ENCODE data around the gene EFCAB7. TPM values are rescaled to one million over a fixed set of nuclear protein-coding genes. Genes with fewer than 3 reads are reported as not detected.

Gene EFCAB7
- total and polyA plus RNA-seq, 2 of the 8 experiments (the other 6 are each of a cell fraction or from before 2014, with no cell fraction given), result 1.1 to 3.1 TPM

DNA sequence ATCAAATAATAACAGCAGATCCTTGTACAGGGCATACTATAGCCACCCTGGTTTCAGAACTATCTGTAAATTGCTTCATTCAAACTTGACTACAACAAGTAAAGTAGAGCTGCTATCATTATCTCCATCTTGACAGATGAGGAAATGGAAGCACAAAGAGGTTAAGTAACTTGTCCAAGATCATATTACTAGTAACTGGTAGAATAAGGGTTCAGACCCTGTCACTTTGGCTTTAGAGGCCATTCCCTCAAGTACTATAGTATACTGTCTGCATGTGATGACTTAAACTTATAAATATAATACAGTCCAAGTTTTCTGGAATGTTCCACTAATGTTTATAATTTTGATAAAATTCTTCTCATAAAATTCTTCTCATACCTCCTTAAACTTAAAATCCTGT is 94.7 kb downstream of the EFCAB7 start (continued):
- TF ChIP-seq SIN3A (conservative IDR thresholded peaks at IDR 0.05 in 1 of 2, IDR thresholded peaks at IDR 0.05 in 1 of 2; ENCODE audit: low read depth in 1 of 2, low read length in 2 of 2), result no peak
- no peak for TF ChIP-seq TEAD4 (IDR thresholded peaks at IDR 0.05; ENCODE audit: low read depth, low read length)
- TF ChIP-seq, protein P1, sequence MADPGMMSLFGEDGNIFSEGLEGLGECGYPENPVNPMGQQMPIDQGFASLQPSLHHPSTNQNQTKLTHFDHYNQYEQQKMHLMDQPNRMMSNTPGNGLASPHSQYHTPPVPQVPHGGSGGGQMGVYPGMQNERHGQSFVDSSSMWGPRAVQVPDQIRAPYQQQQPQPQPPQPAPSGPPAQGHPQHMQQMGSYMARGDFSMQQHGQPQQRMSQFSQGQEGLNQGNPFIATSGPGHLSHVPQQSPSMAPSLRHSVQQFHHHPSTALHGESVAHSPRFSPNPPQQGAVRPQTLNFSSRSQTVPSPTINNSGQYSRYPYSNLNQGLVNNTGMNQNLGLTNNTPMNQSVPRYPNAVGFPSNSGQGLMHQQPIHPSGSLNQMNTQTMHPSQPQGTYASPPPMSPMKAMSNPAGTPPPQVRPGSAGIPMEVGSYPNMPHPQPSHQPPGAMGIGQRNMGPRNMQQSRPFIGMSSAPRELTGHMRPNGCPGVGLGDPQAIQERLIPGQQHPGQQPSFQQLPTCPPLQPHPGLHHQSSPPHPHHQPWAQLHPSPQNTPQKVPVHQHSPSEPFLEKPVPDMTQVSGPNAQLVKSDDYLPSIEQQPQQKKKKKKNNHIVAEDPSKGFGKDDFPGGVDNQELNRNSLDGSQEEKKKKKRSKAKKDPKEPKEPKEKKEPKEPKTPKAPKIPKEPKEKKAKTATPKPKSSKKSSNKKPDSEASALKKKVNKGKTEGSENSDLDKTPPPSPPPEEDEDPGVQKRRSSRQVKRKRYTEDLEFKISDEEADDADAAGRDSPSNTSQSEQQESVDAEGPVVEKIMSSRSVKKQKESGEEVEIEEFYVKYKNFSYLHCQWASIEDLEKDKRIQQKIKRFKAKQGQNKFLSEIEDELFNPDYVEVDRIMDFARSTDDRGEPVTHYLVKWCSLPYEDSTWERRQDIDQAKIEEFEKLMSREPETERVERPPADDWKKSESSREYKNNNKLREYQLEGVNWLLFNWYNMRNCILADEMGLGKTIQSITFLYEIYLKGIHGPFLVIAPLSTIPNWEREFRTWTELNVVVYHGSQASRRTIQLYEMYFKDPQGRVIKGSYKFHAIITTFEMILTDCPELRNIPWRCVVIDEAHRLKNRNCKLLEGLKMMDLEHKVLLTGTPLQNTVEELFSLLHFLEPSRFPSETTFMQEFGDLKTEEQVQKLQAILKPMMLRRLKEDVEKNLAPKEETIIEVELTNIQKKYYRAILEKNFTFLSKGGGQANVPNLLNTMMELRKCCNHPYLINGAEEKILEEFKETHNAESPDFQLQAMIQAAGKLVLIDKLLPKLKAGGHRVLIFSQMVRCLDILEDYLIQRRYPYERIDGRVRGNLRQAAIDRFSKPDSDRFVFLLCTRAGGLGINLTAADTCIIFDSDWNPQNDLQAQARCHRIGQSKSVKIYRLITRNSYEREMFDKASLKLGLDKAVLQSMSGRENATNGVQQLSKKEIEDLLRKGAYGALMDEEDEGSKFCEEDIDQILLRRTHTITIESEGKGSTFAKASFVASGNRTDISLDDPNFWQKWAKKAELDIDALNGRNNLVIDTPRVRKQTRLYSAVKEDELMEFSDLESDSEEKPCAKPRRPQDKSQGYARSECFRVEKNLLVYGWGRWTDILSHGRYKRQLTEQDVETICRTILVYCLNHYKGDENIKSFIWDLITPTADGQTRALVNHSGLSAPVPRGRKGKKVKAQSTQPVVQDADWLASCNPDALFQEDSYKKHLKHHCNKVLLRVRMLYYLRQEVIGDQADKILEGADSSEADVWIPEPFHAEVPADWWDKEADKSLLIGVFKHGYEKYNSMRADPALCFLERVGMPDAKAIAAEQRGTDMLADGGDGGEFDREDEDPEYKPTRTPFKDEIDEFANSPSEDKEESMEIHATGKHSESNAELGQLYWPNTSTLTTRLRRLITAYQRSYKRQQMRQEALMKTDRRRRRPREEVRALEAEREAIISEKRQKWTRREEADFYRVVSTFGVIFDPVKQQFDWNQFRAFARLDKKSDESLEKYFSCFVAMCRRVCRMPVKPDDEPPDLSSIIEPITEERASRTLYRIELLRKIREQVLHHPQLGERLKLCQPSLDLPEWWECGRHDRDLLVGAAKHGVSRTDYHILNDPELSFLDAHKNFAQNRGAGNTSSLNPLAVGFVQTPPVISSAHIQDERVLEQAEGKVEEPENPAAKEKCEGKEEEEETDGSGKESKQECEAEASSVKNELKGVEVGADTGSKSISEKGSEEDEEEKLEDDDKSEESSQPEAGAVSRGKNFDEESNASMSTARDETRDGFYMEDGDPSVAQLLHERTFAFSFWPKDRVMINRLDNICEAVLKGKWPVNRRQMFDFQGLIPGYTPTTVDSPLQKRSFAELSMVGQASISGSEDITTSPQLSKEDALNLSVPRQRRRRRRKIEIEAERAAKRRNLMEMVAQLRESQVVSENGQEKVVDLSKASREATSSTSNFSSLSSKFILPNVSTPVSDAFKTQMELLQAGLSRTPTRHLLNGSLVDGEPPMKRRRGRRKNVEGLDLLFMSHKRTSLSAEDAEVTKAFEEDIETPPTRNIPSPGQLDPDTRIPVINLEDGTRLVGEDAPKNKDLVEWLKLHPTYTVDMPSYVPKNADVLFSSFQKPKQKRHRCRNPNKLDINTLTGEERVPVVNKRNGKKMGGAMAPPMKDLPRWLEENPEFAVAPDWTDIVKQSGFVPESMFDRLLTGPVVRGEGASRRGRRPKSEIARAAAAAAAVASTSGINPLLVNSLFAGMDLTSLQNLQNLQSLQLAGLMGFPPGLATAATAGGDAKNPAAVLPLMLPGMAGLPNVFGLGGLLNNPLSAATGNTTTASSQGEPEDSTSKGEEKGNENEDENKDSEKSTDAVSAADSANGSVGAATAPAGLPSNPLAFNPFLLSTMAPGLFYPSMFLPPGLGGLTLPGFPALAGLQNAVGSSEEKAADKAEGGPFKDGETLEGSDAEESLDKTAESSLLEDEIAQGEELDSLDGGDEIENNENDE (IDR thresholded peaks at IDR 0.05; ENCODE audit: insufficient replicate concordance, low read length), result no peak
- no peak for TF ChIP-seq PHF8 (conservative IDR thresholded peaks at IDR 0.05; ENCODE audit: low read depth, low read length)
- no peak for TF ChIP-seq KDM1A (IDR thresholded peaks at IDR 0.05; ENCODE audit: borderline replicate concordance, low read length)
- TF ChIP-seq CHD1 (IDR thresholded peaks at IDR 0.05; ENCODE audit: low read depth, low read length), result no peak
- TF ChIP-seq SIRT6 (IDR thresholded peaks at IDR 0.05; ENCODE audit: low read length), result no peak
- no peak for TF ChIP-seq ATF3 (IDR thresholded peaks at IDR 0.05; ENCODE audit: insufficient read depth, low read depth, low read length)

Measured in H1 (cell line).